HepG2 (cell line): Measurements from ENCODE around the gene ATP23. TPM values are rescaled to one million over a fixed set of nuclear protein-coding genes. Genes with fewer than 3 reads are reported as not detected.

Experiments
- ATAC-seq: fragments of 200-7000 bp; cut with Tn5 transposase; 3 replicates; pipeline ENCODE4 v1.9.1; 2020; ENCODE audit warnings: mild to moderate bottlenecking, moderate library complexity
- BruUV-seq: library from RNA; stranded (reverse); fragments of 400-500 nt; replicated peaks from 2 replicates; lab custom pipeline; 2021; lab: Mats Ljungman, UMichigan
- CTCF ChIA-PET: fragments of 300-600 bp; formaldehyde crosslinking; extraction: SDS; loops from one replicate; lab custom pipeline; 2021; ENCODE audit warnings: low total read pairs, inconsistent platforms, low intra/inter-chr PET ratio; lab: Yijun Ruan, JAX
- POLR2A ChIA-PET: fragments of 350-600 bp; sonication (Branson Sonifier 250); formaldehyde crosslinking; loops from one replicate; lab custom pipeline; 2020; ENCODE audit warnings: antibody characterized with exemption, inconsistent platforms; lab: Yijun Ruan, JAX
- DNase-seq: peaks from one replicate; pipeline ENCODE4 v3.0.0-alpha.2; 2015; ENCODE audit warnings: low spot score
- FAIRE-seq: peaks from 3 replicates; lab custom pipeline; 2011; peaks lifted over from hg19 to GRCh38; lab: Jason Lieb, UNC
- H2AFZ ChIP-seq: one replicate; pipeline ENCODE4 v1.6.1; 2011; ENCODE audit warnings: low read length, inconsistent platforms
- H3K27ac ChIP-seq: fragments of 300-600 bp; 3 replicates; pipeline ENCODE4 v1.8.0; 2011; ENCODE audit warnings: mixed run types, mild to moderate bottlenecking, mixed read lengths, low read length, inconsistent platforms; ENCODE audit not compliant: insufficient read depth; ENCODE audit errors: extremely low read length
- H3K27me3 ChIP-seq, 2 experiments: fragments of 200-600 bp in 1 of 2; 2 replicates in 1 of 2; 3 replicates in 1 of 2; pipeline versions ENCODE4 v1.6.0 to v1.8.0; 2011; ENCODE audit warnings: low read length in 2 of 2, mild to moderate bottlenecking in 2 of 2, moderate library complexity in 2 of 2, inconsistent platforms in 1 of 2; ENCODE audit not compliant: insufficient read depth in 2 of 2, control insufficient read depth in 1 of 2
- H3K36me3 ChIP-seq, 2 experiments: fragments of 200-600 bp in 1 of 2; replicated peaks in 1 of 2; 2 replicates in 1 of 2; 3 replicates in 1 of 2; pipeline versions ENCODE4 v1.5.1 to v1.8.0; 2011; ENCODE audit warnings: low read length in 2 of 2, inconsistent platforms in 1 of 2; ENCODE audit not compliant: insufficient read depth in 2 of 2, control insufficient read depth in 1 of 2
- H3K4me1 ChIP-seq: 2 replicates; pipeline ENCODE4 v1.5.1; 2012; ENCODE audit warnings: low read length, inconsistent platforms; ENCODE audit not compliant: insufficient read depth
- H3K4me2 ChIP-seq: 2 replicates; pipeline ENCODE4 v1.6.0; 2011; ENCODE audit warnings: low read depth, low read length, inconsistent platforms
- H3K4me3 ChIP-seq, 3 experiments: fragments of 200-600 bp in 1 of 3; sonication (generic), shearing (Covaris generic) in 1 of 3; replicated peaks in 1 of 3; 2 replicates each; pipeline ENCODE4 v1.5.1; 2011 to 2016; ENCODE audit warnings: low read length in 3 of 3, inconsistent platforms in 2 of 3, low read depth in 2 of 3, mild to moderate bottlenecking in 2 of 3, control low read depth in 1 of 3, mixed read lengths in 1 of 3; ENCODE audit not compliant: insufficient read depth in 1 of 3
- H3K79me2 ChIP-seq: one replicate; pipeline ENCODE4 v1.6.1; 2011; ENCODE audit warnings: low read length, inconsistent platforms; ENCODE audit not compliant: insufficient read depth
- H3K9ac ChIP-seq: 2 replicates; pipeline ENCODE4 v1.6.0; 2011; ENCODE audit warnings: mild to moderate bottlenecking, low read depth, low read length, inconsistent platforms; ENCODE audit not compliant: insufficient read depth
- H3K9me3 ChIP-seq: 2 replicates; pipeline ENCODE4 v1.5.1; 2012; ENCODE audit warnings: mild to moderate bottlenecking, low read length
- H4K20me1 ChIP-seq: 2 replicates; pipeline ENCODE4 v1.6.0; 2011; ENCODE audit warnings: inconsistent platforms, mild to moderate bottlenecking, low read length, moderate library complexity; ENCODE audit not compliant: insufficient read depth
- ATAD3A ChIP-seq: sonication (generic); formaldehyde crosslinking; IDR thresholded peaks from 2 replicates; pipeline ENCODE4 v1.4.0; 2020; ENCODE audit warnings: missing genetic modification reagents
- CHCHD3 ChIP-seq: sonication (generic); formaldehyde crosslinking; IDR thresholded peaks from 2 replicates; pipeline ENCODE4 v1.8.0; 2022; ENCODE audit warnings: mild to moderate bottlenecking, missing genetic modification reagents, moderate library complexity
- GTF2F1 ChIP-seq: fragments of 150-350 bp; IDR thresholded peaks from 2 replicates; pipeline ENCODE4 v1.6.1; 2014; ENCODE audit warnings: low read length
- MATR3 ChIP-seq: sonication (generic); formaldehyde crosslinking; IDR thresholded peaks from 2 replicates; pipeline ENCODE4 v1.4.0; 2020; ENCODE audit warnings: missing genetic modification reagents
- MEIS2 ChIP-seq: sonication (generic); formaldehyde crosslinking; IDR thresholded peaks from 2 replicates; pipeline ENCODE4 v1.9.0; 2021; ENCODE audit warnings: mild to moderate bottlenecking, missing genetic modification reagents
- MYNN ChIP-seq: sonication (generic); formaldehyde crosslinking; IDR thresholded peaks from 2 replicates; pipeline ENCODE4 v1.4.0; 2020; ENCODE audit warnings: mild to moderate bottlenecking, low read depth, missing genetic modification reagents
- NAIF1 ChIP-seq: sonication (generic); formaldehyde crosslinking; IDR thresholded peaks from 2 replicates; pipeline ENCODE4 v1.5.0; 2020; ENCODE audit warnings: mild to moderate bottlenecking, missing genetic modification reagents, borderline replicate concordance
- RFX1 ChIP-seq: fragments of 450-650 bp; IDR thresholded peaks from 2 replicates; pipeline ENCODE4 v1.6.1; 2017
- SSRP1 ChIP-seq: IDR thresholded peaks from 2 replicates; pipeline ENCODE4 v1.6.1; 2016; ENCODE audit warnings: control low read depth
- U2AF2 ChIP-seq: fragments of 200-400 bp; formaldehyde crosslinking; IDR thresholded peaks from 2 replicates; pipeline ENCODE4 v1.6.1; 2017; ENCODE audit warnings: low read depth, mild to moderate bottlenecking, low read length
- ZNF335 ChIP-seq: sonication (generic); formaldehyde crosslinking; IDR thresholded peaks from 2 replicates; pipeline ENCODE4 v1.4.0; 2020; ENCODE audit warnings: missing genetic modification reagents
- ZNF33B ChIP-seq: sonication (generic); formaldehyde crosslinking; IDR thresholded peaks from 2 replicates; pipeline ENCODE4 v1.5.1; 2020; ENCODE audit warnings: mild to moderate bottlenecking, missing genetic modification reagents
- ZNF34 ChIP-seq: sonication (generic); formaldehyde crosslinking; IDR thresholded peaks from 2 replicates; pipeline ENCODE4 v1.4.0; 2020; ENCODE audit warnings: mild to moderate bottlenecking, missing genetic modification reagents, borderline replicate concordance
- ZNF367 ChIP-seq: sonication (generic); formaldehyde crosslinking; IDR thresholded peaks from 2 replicates; pipeline ENCODE4 v1.4.0; 2020; ENCODE audit warnings: missing genetic modification reagents, borderline replicate concordance
- ZNF558 ChIP-seq: sonication (generic); formaldehyde crosslinking; IDR thresholded peaks from 2 replicates; pipeline ENCODE4 v1.9.0; 2022; ENCODE audit warnings: mild to moderate bottlenecking, missing genetic modification reagents, borderline replicate concordance
- ZNF772 ChIP-seq: sonication (generic); formaldehyde crosslinking; IDR thresholded peaks from 2 replicates; pipeline ENCODE4 v1.5.0; 2020; ENCODE audit warnings: mild to moderate bottlenecking, missing genetic modification reagents
- WGBS: methylation state at CpG from one replicate; pipeline ENCODE4 v1.1.6; 2017; ENCODE audit warnings: low lambda C conversion rate; 5-methylcytosine and 5-hydroxymethylcytosine counted together
- in situ Hi-C: cut with HindIII; loops from 2 replicates; pipeline ENCODE4 v1.10.0; 2017; ENCODE audit warnings: low pct_unique_long_range_greater_than_20kb; ENCODE audit not compliant: extremely low pct_ligation_motif_present
- intact Hi-C: fragments of 100-400 bp; cut with micrococcal nuclease; formaldehyde crosslinking; loops from one replicate; pipeline ENCODE4 v1.10.0; 2022; ENCODE audit not compliant: unreplicated experiment
- polyA plus RNA-seq, 8 experiments: library from polyadenylated mRNA; depleted of rRNA in 3 of 8; stranded (reverse) in 7 of 8; unstranded in 1 of 8; fragments of >200 nt; fragmentation: Illumina TruSeq in 4 of 8; extraction: Trizol in 4 of 8; gene quantifications; 2 replicates each; pipeline versions ENCODE4 v1.2.1 to v1.2.3, GENCODE V29; 2011 to 2016; ENCODE audit warnings: low read depth in 4 of 8, missing spikeins in 1 of 8, mixed read lengths in 1 of 8; ENCODE audit not compliant: insufficient read depth in 1 of 8
- total RNA-seq, 5 experiments: library from RNA; depleted of rRNA; stranded (reverse); fragments of >200 nt; fragmentation: Illumina TruSeq; extraction: Trizol; gene quantifications; 2 replicates each; pipeline ENCODE4 v1.2.3, GENCODE V29; 2016; ENCODE audit warnings: low read depth in 1 of 5
- TF ChIP-seq, protein P1 (sequence below): IDR thresholded peaks from 2 replicates; pipeline ENCODE4 v1.6.1; 2016; ENCODE audit warnings: low read depth, control low read depth

The ATP23 gene
- total and polyA plus RNA-seq, 2 of the 13 experiments (the other 11 are each of a cell fraction or from before 2014, with no cell fraction given): 12.1 to 14.7 TPM

DNA sequence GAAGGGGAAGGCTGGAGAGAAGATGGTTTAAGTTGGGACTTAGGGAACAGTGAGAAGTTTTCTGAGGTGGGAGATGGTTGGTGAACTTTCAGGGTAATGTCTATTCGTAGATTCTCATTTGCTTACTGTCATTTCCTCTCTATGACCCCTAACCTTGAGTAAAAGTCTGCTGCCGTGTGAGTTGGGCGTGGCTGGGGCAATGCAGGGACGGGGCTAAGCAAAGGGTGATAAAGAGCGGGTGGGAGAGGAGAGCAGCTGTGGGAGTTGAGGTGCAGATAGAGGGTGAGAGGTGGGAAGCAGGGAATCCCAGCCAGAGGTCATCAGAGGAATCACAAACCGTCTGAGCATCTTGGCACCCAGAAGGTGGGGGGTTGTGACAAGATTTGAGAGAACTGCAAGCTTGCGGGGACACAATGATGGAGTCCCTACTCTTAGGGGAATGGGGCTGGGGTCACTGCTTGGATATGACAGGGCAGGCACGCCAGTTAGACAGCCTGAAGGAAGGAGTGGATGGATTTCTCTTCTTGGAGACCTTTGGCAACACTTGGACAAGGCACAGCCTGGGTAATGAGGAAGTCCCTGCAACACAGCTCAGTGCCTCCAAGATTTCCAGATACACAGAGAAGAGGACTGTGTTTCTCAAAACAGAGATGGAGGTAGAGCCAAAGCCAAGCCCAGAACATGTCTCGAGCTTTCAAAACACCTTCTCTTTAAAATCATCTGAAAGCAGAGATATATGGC is 49.0 kb upstream of the ATP23 start:
- ATAC-seq: no peak
- in situ Hi-C loops: no loop called here
- DNase-seq: no peak
- intact Hi-C loops: no loop called here
- Histone ChIP-seq H3K9ac (no peak overlapping the region), H4K20me1 (no peaks in the 10 kb centered on the region), H3K27me3 (peaks cover 9 to 69% of the 10 kb centered on the region in 2 experiments; a peak in 4 of 5 replicates), H3K27ac (no peak overlapping the region), H3K4me3 (no peak overlapping the region), H2AFZ (no peak overlapping the region)
- ChIA-PET POLR2A (no interaction called here), CTCF (no interaction called here)
- no TSS peak for BruUV-seq
- 34% methylated on average over 9 of the region's 9 CpGs for WGBS
- TF ChIP-seq ZNF367 (CRISPR knock-in tag) (no peak), MYNN (CRISPR knock-in tag) (no peak), RFX1 (no peak), ZNF558 (no peak), ATAD3A (no peak), ZNF335 (no peak), U2AF2 (no peak), CHCHD3 (CRISPR knock-in tag) (no peak), ZNF34 (CRISPR knock-in tag) (no peak), SSRP1 (no peak), GTF2F1 (no peak), NAIF1 (CRISPR knock-in tag) (no peak), MATR3 (no peak), ZNF33B (CRISPR knock-in tag) (no peak), MEIS2 (no peak), ZNF772 (no peak)
- TF ChIP-seq, protein P1, sequence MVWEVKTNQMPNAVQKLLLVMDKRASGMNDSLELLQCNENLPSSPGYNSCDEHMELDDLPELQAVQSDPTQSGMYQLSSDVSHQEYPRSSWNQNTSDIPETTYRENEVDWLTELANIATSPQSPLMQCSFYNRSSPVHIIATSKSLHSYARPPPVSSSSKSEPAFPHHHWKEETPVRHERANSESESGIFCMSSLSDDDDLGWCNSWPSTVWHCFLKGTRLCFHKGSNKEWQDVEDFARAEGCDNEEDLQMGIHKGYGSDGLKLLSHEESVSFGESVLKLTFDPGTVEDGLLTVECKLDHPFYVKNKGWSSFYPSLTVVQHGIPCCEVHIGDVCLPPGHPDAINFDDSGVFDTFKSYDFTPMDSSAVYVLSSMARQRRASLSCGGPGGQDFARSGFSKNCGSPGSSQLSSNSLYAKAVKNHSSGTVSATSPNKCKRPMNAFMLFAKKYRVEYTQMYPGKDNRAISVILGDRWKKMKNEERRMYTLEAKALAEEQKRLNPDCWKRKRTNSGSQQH (CRISPR knock-in tag): no peak
- TF ChIP-seq, all 625 proteins: peak for 0
- no peaks in the 10 kb centered on the region for H3K9me3 ChIP-seq
- no peaks in the 10 kb centered on the region for H3K79me2 ChIP-seq
- no peaks in the 10 kb centered on the region for H3K36me3 ChIP-seq
- no peak overlapping the region for H3K4me2 ChIP-seq
- H3K4me1 ChIP-seq: peaks cover 69% of the 10 kb centered on the region
- no peak for FAIRE-seq
